ENCODE results near the gene GANAB. TPM values are rescaled to one million over a fixed set of nuclear protein-coding genes. Genes with fewer than 3 reads are reported as not detected.

Gene GANAB
- total RNA-seq, 3 donors from 2014 or later (not counting 1 experiment from before 2014, with no cell fraction given), result 236 to 275 (median 246) TPM

DNA sequence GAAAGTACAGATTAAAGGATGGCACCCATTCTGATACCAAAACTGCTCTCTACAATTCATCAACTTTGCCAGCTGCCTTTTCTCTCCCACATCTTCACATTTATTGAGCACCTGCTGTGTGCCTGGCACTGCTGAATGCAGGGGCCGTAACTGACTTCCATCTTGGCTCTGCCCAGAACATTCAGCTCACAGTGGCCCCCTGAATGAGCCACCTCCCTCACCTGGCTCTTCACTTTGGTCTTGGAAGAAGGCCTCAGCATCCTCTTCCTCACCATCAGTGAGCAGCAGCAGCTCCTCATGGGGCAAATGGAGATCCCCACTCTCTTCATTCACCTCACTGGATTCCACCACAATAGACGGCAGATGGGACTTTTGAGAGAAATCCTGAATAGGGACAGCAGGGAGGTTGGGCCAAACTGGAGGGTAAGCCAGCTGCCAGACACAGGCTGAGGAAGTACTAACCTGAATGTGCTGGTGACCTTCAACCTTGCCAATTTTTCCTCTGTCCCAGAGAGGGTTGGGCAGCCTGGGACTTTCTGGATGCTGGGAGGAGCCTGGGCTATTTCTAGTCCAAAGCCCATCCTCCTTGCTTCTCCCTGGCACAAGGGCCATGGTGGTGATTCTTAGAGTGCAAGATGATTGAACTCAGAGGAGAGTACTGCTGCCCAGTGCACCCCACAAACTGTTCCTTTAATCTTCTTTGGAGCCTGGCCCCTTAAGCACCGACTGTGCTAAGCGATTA is 23.2 kb upstream of the GANAB start:
- TF ChIP-seq, protein P1, sequence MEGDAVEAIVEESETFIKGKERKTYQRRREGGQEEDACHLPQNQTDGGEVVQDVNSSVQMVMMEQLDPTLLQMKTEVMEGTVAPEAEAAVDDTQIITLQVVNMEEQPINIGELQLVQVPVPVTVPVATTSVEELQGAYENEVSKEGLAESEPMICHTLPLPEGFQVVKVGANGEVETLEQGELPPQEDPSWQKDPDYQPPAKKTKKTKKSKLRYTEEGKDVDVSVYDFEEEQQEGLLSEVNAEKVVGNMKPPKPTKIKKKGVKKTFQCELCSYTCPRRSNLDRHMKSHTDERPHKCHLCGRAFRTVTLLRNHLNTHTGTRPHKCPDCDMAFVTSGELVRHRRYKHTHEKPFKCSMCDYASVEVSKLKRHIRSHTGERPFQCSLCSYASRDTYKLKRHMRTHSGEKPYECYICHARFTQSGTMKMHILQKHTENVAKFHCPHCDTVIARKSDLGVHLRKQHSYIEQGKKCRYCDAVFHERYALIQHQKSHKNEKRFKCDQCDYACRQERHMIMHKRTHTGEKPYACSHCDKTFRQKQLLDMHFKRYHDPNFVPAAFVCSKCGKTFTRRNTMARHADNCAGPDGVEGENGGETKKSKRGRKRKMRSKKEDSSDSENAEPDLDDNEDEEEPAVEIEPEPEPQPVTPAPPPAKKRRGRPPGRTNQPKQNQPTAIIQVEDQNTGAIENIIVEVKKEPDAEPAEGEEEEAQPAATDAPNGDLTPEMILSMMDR (IDR thresholded peaks at IDR 0.05), result no peak
- no peaks in the 10 kb centered on the region for H3K9me3 ChIP-seq (ENCODE audit: control insufficient read depth, insufficient read depth, low read length)
- H3K4me3 ChIP-seq (ENCODE audit: low read length), result no peak overlapping the region
- intact Hi-C loops (cut with micrococcal nuclease), result loop anchor here (5.0 kb wide), 2 partner anchors 38 to 58 kb away; partner anchors contain the start of genes BSCL2, GNG3, HNRNPUL2 and TTC9C
- Mint-ChIP-seq H3K4me1 (peaks cover 25 to 45% of the 10 kb centered on the region in 2 donors), H3K36me3 (no peaks in the 10 kb centered on the region), H3K27me3 (ENCODE audit: low read depth in 2 of 2) (no peaks in the 10 kb centered on the region), H3K9me3 (no peaks in the 10 kb centered on the region), H3K4me3 (no peak overlapping the region), H3K27ac (peak overlapping the region in 1 of 2 donors; percentile 97)
- no peak for DNase-seq
- H3K4me1 ChIP-seq (ENCODE audit: control insufficient read depth, insufficient read depth, low read length), result peaks cover 40% of the 10 kb centered on the region
- H3K27ac ChIP-seq (ENCODE audit: low read length), result no peak overlapping the region
- no peak for ATAC-seq
- H3K36me3 ChIP-seq (ENCODE audit: control insufficient read depth, insufficient read depth, low read length), result peaks cover 6% of the 10 kb centered on the region
- H3K27me3 ChIP-seq (ENCODE audit: control insufficient read depth, insufficient read depth, low read length), result no peaks in the 10 kb centered on the region
- WGBS (ENCODE audit: insufficient coverage), result 93% methylated on average over 4 of the region's 4 CpGs

DNA sequence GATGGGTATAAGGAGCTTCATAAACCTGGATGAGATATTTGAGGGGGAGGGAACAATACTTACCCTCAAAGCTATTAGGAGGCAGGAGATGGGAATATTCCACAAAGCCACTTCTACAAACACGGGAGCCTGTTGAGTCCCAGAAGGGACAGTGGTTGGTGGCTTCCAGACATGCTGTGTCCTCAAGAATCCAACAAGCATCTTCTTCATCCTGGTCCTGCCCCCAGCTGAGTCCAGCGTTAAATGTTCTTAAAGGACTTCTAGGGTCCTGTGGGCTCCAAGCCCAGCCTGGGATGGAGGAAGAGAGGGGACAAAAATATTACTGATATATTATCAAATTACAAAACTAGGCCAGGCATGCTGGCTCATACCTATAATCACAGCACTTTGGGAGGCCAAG is 21.0 kb upstream of the GANAB start:
- Mint-ChIP-seq H3K4me1 (peaks cover 25 to 49% of the 10 kb centered on the region in 2 donors), H3K27me3 (ENCODE audit: low read depth in 2 of 2) (no peaks in the 10 kb centered on the region), H3K9me3 (no peaks in the 10 kb centered on the region), H3K36me3 (no peaks in the 10 kb centered on the region), H3K27ac (peak overlapping the region in 1 of 2 donors; percentile 87), H3K4me3 (no peak overlapping the region)
- Histone ChIP-seq H3K4me3 (ENCODE audit: low read length) (no peak overlapping the region), H3K36me3 (ENCODE audit: control insufficient read depth, insufficient read depth, low read length) (peaks cover 13% of the 10 kb centered on the region), H3K27ac (ENCODE audit: low read length) (no peak overlapping the region), H3K9me3 (ENCODE audit: control insufficient read depth, insufficient read depth, low read length) (no peaks in the 10 kb centered on the region), H3K27me3 (ENCODE audit: control insufficient read depth, insufficient read depth, low read length) (no peaks in the 10 kb centered on the region), H3K4me1 (ENCODE audit: control insufficient read depth, insufficient read depth, low read length) (peaks cover 42% of the 10 kb centered on the region)
- ATAC-seq (no peak), DNase-seq (no peak)
- TF ChIP-seq, protein P1 (IDR thresholded peaks at IDR 0.05), result no peak
- intact Hi-C loops (cut with micrococcal nuclease), result loop anchor here (5.0 kb wide), 1 partner anchor 60 kb away; the partner anchor contains the start of genes HNRNPUL2 and TTC9C
- WGBS (ENCODE audit: insufficient coverage), result 69% methylated on average over 1 of the region's 2 CpGs

DNA sequence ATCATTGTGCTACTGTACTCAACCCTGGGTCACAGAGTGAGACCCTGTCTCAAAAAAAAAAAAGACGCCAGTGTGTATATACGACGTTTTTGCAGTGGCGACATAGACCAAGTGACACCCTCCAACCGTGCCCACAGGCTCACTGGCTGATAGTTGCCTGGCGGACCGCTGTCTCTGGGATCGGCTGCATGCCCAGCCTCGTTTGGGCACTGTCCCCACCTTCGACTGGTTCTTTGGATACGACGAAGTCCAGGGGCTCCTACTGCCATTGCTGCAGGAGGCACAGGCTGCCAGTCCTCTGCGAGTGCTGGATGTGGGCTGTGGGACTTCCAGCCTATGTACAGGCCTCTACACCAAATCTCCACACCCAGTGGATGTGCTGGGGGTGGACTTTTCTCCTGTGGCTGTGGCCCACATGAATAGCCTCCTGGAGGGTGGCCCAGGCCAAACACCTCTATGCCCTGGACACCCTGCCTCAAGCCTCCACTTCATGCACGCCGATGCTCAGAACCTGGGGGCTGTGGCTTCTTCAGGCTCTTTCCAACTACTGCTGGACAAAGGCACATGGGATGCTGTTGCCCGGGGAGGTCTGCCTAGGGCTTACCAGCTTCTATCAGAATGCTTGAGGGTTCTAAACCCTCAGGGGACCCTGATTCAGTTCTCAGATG is 20.0 kb upstream of the GANAB start:
- peaks cover 14% of the 10 kb centered on the region for H3K36me3 ChIP-seq (ENCODE audit: control insufficient read depth, insufficient read depth, low read length)
- DNase-seq, result no peak
- peak overlapping the region; percentile 80 for H3K27ac ChIP-seq (ENCODE audit: low read length)
- Mint-ChIP-seq H3K4me3 (peak overlapping the region; percentile 62), H3K9me3 (no peaks in the 10 kb centered on the region), H3K27me3 (ENCODE audit: low read depth in 2 of 2) (no peaks in the 10 kb centered on the region), H3K27ac (peak overlapping the region; percentile 87 to 95), H3K4me1 (peaks cover 16 to 38% of the 10 kb centered on the region in 2 donors), H3K36me3 (no peaks in the 10 kb centered on the region)
- no peaks in the 10 kb centered on the region for H3K9me3 ChIP-seq (ENCODE audit: control insufficient read depth, insufficient read depth, low read length)
- no peak for ATAC-seq
- TF ChIP-seq, protein P1 (IDR thresholded peaks at IDR 0.05), result no peak
- intact Hi-C loops (cut with micrococcal nuclease), result loop anchor here (5.0 kb wide), 1 partner anchor 61 kb away; the partner anchor contains the start of genes HNRNPUL2 and TTC9C
- H3K4me1 ChIP-seq (ENCODE audit: control insufficient read depth, insufficient read depth, low read length), result peaks cover 37% of the 10 kb centered on the region
- peak overlapping the region; percentile 87 for H3K4me3 ChIP-seq (ENCODE audit: low read length)
- WGBS (ENCODE audit: insufficient coverage), result 68% methylated on average over 15 of the region's 16 CpGs
- no peaks in the 10 kb centered on the region for H3K27me3 ChIP-seq (ENCODE audit: control insufficient read depth, insufficient read depth, low read length)
